Dedifferentiated amniotic fluid mesenchymal stem cell (primary cell): Measurements from ENCODE around the gene CFAP221.

ENCODE experiments used
- DNase-seq: peaks from one replicate; pipeline ENCODE4 v3.0.0-alpha.2; 2016; ENCODE audit errors: extremely low spot score

The CFAP221 gene

DNA sequence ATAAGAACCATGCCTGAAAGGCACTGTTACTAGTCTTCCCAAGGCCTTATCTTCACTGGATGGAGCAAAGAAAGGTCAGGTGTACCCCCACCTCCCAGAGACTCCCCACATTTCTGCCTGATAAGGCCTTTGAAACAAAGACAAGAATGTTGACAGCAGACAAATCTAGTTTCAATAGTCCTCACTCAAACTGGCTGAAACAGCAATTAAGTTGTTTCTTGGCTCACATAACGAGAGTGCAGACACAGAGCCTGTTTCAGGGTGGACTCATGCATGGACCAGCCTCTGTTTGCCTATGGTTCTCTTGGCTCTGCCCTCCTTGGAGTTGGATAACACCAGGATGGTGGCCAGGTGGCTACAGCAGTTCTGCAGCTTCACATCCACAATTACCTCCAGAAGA is 7.5 kb upstream of the CFAP221 start:
- no peak for DNase-seq

DNA sequence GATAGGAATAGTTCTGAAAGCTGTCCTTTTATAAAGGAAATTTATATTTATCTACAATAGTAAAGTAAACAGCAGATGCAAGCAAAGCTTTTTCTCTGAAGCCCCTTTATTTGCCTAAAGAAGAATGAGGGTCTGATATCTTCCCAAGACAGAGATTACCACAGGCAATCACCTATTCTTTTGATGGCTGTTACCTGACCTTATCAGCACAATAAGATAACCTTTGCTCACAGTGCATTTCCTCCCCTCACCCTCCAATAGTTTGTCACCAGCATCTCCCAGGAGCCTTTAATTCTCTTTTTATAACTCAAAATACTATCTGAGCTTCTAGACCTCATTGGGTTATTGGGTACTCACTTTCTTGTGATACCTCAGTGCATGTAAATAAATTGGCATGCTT is 6.5 kb upstream of the CFAP221 start:
- DNase-seq, result no peak

DNA sequence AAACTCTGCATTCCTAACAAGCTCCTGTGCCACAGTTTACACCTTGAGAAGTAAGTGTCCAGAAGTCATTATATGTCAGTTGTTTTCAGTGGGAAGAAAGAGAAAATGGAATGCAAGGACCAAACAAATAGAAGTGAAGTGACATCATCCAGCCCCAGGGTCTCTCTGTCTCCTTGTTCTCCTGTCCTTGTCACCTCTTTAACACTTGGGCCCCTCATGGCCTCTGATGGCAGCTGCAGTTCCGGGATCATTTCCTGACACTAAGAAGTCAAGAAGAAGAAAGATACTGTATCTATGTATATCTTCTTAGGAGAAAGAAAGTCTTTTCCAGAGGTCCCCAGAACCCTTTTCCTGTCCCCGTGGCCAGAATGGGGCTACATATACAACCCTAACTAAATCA is 2.8 kb upstream of the CFAP221 start:
- DNase-seq, result no peak

- DNase-seq, result no peak
Observed at GRCh38 chr2:119544939-119545475, 758 bp downstream of the CFAP221 start.

GRCh38 chr2:119545754-119546446 is 1.7 kb downstream of the CFAP221 start:
- DNase-seq, result no peak

DNA sequence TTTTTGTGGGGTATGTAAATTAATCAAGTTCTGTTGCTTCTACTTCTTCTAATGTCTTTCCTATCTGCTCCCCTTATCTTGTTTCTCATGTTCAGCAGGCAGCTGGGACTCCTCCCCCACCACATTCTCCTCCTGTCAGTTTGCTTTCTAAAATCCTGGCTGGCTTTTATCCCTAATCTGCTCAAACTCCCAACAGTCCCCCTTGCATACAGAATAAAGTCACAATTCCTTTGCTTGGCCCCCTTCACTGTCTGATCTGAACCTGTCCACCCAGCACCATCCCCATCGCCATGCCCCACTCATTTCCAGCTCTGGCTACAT is 2.2 kb downstream of the CFAP221 start:
- no peak for DNase-seq

- no peak for DNase-seq
Observed at GRCh38 chr2:119548516-119549120, 4.4 kb downstream of the CFAP221 start.

GRCh38 chr2:119549241-119549640 is 5.0 kb downstream of the CFAP221 start:
- no peak for DNase-seq

DNA sequence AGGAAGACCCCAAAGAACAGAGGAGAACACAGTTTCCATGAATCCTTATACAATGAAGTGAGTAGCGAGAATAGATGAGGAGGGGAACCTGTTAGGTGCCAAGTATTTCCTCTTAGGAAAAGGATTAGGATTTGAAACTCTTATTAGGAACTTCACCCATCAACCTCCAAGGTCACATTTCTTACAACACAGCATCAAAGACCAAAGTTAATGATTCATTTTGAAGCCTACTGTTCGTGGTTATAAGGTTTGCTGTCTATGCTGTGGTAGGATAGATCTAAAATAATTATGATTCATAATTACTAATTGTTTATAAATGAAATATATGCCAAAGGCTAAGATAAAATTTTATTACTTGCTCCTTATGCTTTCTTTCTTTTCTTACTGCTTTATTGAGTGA is 6.1 kb downstream of the CFAP221 start:
- DNase-seq, result no peak

GRCh38 chr2:119550856-119551255 is 6.6 kb downstream of the CFAP221 start:
- no peak for DNase-seq

DNA sequence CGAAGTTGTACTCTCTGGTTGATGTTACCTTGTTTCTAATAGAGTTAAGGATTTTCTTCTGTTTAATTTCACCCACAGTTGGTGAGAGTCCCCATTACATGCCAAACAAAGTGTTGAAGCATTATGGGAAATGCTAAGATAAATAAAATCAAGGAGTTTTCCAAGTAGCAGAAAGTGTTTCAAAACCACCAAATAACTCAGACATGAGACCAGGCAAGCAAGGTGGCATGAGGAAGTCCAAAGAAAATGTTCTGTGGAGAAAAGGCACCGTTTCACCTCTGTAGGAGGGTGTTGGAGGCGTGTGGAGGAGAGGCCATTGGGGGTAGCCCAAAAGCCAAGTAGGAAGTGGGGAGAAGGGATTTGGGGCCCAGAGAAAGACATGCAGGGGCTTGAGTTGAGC is 8.7 kb downstream of the CFAP221 start:
- no peak for DNase-seq

- no peak for DNase-seq
Observed at GRCh38 chr2:119553687-119554344, 9.6 kb downstream of the CFAP221 start.

- DNase-seq, result no peak
Observed at GRCh38 chr2:119565481-119565880, 21.2 kb downstream of the CFAP221 start.

- no peak for DNase-seq
Observed at GRCh38 chr2:119567292-119567691, 23.0 kb downstream of the CFAP221 start.

DNA sequence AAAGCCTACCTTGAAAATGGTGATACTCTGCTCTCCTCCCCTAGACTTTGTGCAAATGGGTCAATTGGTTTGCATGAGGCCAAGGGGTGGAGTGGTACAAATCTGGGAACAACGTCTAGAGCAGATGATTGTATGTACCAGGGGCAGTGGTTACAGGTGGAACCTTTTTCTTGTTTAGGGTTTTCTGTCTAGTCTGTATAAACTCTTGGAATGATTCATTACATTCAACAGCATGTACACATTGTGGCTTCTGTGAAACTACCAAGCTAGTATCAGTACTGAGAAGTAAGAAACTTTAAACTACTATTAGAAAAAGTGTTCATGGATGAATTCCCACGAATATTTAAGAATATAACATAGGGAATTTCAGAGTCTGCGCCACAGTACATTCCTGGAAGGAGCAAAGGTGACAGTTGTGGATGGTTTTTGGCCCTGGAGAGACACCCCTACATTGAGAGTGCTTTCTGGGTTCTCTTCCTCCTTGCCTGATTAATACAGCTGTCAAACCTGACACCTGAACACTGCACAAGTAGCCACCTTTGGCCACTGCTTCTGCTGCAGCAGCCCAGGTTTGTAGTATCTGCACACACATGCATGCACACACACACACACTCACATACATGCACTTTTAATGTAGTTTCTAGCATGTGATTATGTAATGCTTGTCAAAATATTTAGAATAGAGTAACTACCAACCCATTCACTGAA is 30.0 kb downstream of the CFAP221 start:
- DNase-seq, result no peak

DNA sequence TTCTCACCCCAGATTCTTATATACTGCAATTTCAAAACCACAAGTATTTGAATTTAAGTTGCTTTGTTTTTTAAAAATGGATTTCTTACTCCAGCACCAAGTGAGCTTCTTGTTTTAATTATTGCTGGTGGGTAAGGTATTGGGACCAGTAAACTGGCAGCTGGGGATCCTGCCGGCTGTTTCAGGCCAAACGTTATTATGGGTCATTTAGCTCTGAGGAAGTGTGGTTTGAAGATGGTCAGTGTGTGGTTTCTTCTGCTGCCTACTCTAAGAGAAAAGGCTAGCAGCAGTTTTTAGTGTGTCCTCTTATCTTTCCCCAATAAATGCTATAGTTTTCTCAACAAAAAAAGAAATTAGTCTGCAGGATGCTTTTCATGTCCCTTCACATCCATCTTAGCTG is 30.6 kb downstream of the CFAP221 start:
- DNase-seq, result no peak

- no peak for DNase-seq
Observed at GRCh38 chr2:119575439-119575838, 31.2 kb downstream of the CFAP221 start.

- no peak for DNase-seq
Observed at GRCh38 chr2:119579424-119580295, 35.4 kb downstream of the CFAP221 start.

GRCh38 chr2:119580550-119581072 is 36.4 kb downstream of the CFAP221 start:
- no peak for DNase-seq

DNA sequence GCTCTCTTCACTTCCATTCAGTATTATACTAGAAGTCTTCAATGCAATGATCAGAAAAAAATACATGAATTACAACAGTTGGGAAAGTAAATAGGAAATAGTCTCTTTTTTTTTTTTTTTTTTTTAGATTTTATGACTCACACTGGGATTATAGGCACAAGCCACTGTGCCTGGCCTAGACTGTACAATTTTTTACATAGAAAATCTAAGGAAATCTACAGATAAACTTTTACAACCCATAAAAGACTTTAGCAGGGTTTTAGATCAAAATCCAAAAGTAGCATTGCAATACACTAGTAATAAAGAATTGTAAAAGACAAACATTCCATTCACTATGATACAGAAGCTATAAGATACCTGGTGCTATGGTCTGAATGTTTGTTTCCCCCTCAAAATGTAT is 39.0 kb downstream of the CFAP221 start:
- no peak for DNase-seq

- DNase-seq, result no peak
Observed at GRCh38 chr2:119584469-119584868, 40.2 kb downstream of the CFAP221 start.
